ENCODE results near the gene IQCF2. TPM values are rescaled to one million over a fixed set of nuclear protein-coding genes. Genes with fewer than 3 reads are reported as not detected.
"Not testable (repeated sequence)": the region's sequence is repeated elsewhere in the genome, so short reads cannot be mapped to it uniquely, and the experiment has no call there.

Gene IQCF2
- polyA plus RNA-seq, 1 donor from 2014 or later: not detected

DNA sequence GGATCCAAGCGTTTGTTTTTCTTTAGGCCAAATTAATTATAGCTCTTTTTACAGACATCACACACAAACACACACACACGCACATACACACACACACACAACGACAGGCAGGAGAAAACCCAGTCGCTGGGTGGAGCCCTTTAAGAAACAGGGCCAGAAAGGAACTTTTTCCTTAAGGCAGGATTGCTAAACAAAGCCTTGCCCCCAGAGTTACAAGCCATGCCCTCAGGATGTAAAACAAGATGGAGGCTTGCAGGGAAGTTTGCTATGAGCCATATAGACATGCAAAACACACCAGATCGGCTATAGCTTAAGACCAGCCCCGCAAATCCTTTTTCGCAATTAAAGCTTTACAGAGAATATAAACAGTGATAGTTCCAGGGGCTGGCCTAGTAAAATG lies 16.3 kb upstream of the IQCF2 start:
- H3K9ac ChIP-seq (ENCODE audit: low read length): no peak overlapping the region
- H3F3A ChIP-seq (ENCODE audit: insufficient read depth, low read length, poor library complexity, severe bottlenecking): no peaks in the 10 kb centered on the region
- H3K9me2 ChIP-seq (ENCODE audit: insufficient read depth, low read length): no peaks in the 10 kb centered on the region
- no peaks in the 10 kb centered on the region for H3K27me3 ChIP-seq (ENCODE audit: insufficient read depth, low read depth, low read length)
- H3K79me2 ChIP-seq (replicated peaks; ENCODE audit: insufficient read depth, low read length): no peaks in the 10 kb centered on the region
- H4K20me1 ChIP-seq (ENCODE audit: insufficient read depth): no peaks in the 10 kb centered on the region
- no peak overlapping the region for H2AFZ ChIP-seq (ENCODE audit: low read depth, low read length)
- no peak overlapping the region for H3K27ac ChIP-seq (ENCODE audit: low read length)
- H3K4me2 ChIP-seq (ENCODE audit: low read length): no peak overlapping the region
- H3K9me3 ChIP-seq (ENCODE audit: low read length): peaks cover 3% of the 10 kb centered on the region
- H3K4me3 ChIP-seq (ENCODE audit: low read length): no peak overlapping the region
- TF ChIP-seq, protein P1, sequence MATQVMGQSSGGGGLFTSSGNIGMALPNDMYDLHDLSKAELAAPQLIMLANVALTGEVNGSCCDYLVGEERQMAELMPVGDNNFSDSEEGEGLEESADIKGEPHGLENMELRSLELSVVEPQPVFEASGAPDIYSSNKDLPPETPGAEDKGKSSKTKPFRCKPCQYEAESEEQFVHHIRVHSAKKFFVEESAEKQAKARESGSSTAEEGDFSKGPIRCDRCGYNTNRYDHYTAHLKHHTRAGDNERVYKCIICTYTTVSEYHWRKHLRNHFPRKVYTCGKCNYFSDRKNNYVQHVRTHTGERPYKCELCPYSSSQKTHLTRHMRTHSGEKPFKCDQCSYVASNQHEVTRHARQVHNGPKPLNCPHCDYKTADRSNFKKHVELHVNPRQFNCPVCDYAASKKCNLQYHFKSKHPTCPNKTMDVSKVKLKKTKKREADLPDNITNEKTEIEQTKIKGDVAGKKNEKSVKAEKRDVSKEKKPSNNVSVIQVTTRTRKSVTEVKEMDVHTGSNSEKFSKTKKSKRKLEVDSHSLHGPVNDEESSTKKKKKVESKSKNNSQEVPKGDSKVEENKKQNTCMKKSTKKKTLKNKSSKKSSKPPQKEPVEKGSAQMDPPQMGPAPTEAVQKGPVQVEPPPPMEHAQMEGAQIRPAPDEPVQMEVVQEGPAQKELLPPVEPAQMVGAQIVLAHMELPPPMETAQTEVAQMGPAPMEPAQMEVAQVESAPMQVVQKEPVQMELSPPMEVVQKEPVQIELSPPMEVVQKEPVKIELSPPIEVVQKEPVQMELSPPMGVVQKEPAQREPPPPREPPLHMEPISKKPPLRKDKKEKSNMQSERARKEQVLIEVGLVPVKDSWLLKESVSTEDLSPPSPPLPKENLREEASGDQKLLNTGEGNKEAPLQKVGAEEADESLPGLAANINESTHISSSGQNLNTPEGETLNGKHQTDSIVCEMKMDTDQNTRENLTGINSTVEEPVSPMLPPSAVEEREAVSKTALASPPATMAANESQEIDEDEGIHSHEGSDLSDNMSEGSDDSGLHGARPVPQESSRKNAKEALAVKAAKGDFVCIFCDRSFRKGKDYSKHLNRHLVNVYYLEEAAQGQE (IDR thresholded peaks at IDR 0.05; ENCODE audit: borderline replicate concordance): no peak
- TF ChIP-seq EZH2 (IDR thresholded peaks at IDR 0.05; ENCODE audit: borderline replicate concordance, insufficient read depth, low read length, poor library complexity, severe bottlenecking) (no peak), POLR2AphosphoS5 (IDR thresholded peaks at IDR 0.05) (no peak), RAD21 (conservative IDR thresholded peaks at IDR 0.05) (no peak), EP300 (conservative IDR thresholded peaks at IDR 0.05; ENCODE audit: poor library complexity, severe bottlenecking) (no peak), TAF1 (IDR thresholded peaks at IDR 0.05; ENCODE audit: low read depth) (no peak), SMC3 (conservative IDR thresholded peaks at IDR 0.05; ENCODE audit: poor library complexity) (no peak), MXI1 (conservative IDR thresholded peaks at IDR 0.05; ENCODE audit: poor library complexity, severe bottlenecking) (no peak)
- TF ChIP-seq, protein P2, sequence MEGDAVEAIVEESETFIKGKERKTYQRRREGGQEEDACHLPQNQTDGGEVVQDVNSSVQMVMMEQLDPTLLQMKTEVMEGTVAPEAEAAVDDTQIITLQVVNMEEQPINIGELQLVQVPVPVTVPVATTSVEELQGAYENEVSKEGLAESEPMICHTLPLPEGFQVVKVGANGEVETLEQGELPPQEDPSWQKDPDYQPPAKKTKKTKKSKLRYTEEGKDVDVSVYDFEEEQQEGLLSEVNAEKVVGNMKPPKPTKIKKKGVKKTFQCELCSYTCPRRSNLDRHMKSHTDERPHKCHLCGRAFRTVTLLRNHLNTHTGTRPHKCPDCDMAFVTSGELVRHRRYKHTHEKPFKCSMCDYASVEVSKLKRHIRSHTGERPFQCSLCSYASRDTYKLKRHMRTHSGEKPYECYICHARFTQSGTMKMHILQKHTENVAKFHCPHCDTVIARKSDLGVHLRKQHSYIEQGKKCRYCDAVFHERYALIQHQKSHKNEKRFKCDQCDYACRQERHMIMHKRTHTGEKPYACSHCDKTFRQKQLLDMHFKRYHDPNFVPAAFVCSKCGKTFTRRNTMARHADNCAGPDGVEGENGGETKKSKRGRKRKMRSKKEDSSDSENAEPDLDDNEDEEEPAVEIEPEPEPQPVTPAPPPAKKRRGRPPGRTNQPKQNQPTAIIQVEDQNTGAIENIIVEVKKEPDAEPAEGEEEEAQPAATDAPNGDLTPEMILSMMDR (IDR thresholded peaks at IDR 0.05; ENCODE audit: poor library complexity, severe bottlenecking): no peak
- H3K36me3 ChIP-seq (ENCODE audit: insufficient read depth, low read length): no peaks in the 10 kb centered on the region

DNA sequence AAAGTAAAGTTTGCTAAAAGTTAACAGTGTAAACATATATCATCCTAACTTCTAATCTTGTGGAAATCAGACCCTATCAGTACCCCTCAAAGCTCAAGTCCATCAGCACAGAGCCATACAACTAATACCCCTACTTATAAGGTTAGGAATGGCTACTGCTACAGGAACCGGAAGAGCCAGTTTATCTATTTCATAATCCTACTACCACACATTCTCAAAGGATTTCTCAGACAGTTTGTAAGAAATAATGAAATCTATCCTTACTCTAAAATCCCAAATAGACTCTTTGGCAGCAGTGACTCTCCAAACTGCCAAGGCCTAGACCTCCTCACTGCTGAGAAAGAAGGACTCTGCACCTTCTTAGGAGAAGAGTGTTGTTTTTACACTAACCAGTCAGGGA lies 6.0 kb upstream of the IQCF2 start:
- H3K9ac ChIP-seq (ENCODE audit: low read length); H3K4me3 ChIP-seq (ENCODE audit: low read length); H3K4me2 ChIP-seq (ENCODE audit: low read length); H3K27ac ChIP-seq (ENCODE audit: low read length); H3K27me3 ChIP-seq (ENCODE audit: insufficient read depth, low read depth, low read length); H2AFZ ChIP-seq (ENCODE audit: low read depth, low read length); H3K36me3 ChIP-seq (ENCODE audit: insufficient read depth, low read length); H3F3A ChIP-seq (ENCODE audit: insufficient read depth, low read length, poor library complexity, severe bottlenecking); H3K9me3 ChIP-seq (ENCODE audit: low read length); H3K79me2 ChIP-seq (replicated peaks; ENCODE audit: insufficient read depth, low read length); H3K9me2 ChIP-seq (ENCODE audit: insufficient read depth, low read length); H4K20me1 ChIP-seq (ENCODE audit: insufficient read depth): not testable (repeated sequence)

DNA sequence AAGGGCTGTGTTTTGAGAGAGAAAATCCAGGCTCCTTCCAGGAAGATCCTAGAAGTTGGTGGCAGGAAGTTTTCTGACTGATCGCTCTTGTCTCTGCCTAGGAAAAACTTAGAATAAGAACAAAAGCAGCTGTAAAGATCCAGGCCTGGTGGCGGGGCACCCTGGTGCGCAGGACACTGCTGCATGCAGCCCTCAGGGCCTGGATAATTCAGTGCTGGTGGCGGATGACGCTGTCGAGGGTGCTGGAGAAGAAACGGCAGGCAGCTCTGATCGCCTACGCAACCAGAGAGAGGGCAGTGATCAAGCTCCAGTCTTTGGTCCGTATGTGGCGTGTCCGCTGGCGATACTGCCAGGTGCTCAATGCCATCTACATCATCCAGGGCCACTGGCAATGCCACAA lies 1.5 kb downstream of the IQCF2 start:
- no peak for TF ChIP-seq MXI1 (conservative IDR thresholded peaks at IDR 0.05; ENCODE audit: poor library complexity, severe bottlenecking)
- TF ChIP-seq RAD21 (conservative IDR thresholded peaks at IDR 0.05): no peak

DNA sequence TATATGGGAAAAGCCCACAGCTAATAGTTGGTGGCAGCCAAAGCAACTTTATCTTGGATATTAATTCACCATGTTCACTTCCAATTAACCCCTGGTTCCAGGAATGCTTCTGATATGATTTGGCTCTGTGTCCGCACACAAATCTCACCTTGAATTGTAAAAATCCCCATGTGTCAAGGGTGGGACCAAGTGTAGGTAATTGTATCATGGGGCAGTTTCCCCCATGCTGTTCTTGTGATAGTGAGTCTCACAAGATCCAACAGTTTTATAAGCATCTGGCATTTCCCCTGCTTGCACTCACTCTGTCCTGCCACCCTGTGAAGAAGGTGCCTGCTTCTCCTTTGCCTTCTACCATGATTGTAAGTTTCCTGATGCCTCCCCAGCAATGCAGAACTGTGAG lies 7.5 kb downstream of the IQCF2 start:
- H3K9me2 ChIP-seq (ENCODE audit: insufficient read depth, low read length); H3K9me3 ChIP-seq (ENCODE audit: low read length); H3K4me2 ChIP-seq (ENCODE audit: low read length); H3K36me3 ChIP-seq (ENCODE audit: insufficient read depth, low read length); H3K27me3 ChIP-seq (ENCODE audit: insufficient read depth, low read depth, low read length); H3K9ac ChIP-seq (ENCODE audit: low read length); H3K27ac ChIP-seq (ENCODE audit: low read length); H3F3A ChIP-seq (ENCODE audit: insufficient read depth, low read length, poor library complexity, severe bottlenecking); H3K4me3 ChIP-seq (ENCODE audit: low read length); H2AFZ ChIP-seq (ENCODE audit: low read depth, low read length); H4K20me1 ChIP-seq (ENCODE audit: insufficient read depth); H3K79me2 ChIP-seq (replicated peaks; ENCODE audit: insufficient read depth, low read length): not testable (repeated sequence)

More for the DNA sequence above, 1.5 kb downstream of the IQCF2 start:
- no peaks in the 10 kb centered on the region for H3K27me3 ChIP-seq (ENCODE audit: insufficient read depth, low read depth, low read length)
- no peaks in the 10 kb centered on the region for H4K20me1 ChIP-seq (ENCODE audit: insufficient read depth)
- no peak overlapping the region for H3K4me2 ChIP-seq (ENCODE audit: low read length)
- H3K9me2 ChIP-seq (ENCODE audit: insufficient read depth, low read length): no peaks in the 10 kb centered on the region
- no peak overlapping the region for H2AFZ ChIP-seq (ENCODE audit: low read depth, low read length)
- no peak overlapping the region for H3K9ac ChIP-seq (ENCODE audit: low read length)
- H3K9me3 ChIP-seq (ENCODE audit: low read length): no peaks in the 10 kb centered on the region
- no peak overlapping the region for H3K27ac ChIP-seq (ENCODE audit: low read length)
- H3K4me3 ChIP-seq (ENCODE audit: low read length): no peak overlapping the region
- no peaks in the 10 kb centered on the region for H3K36me3 ChIP-seq (ENCODE audit: insufficient read depth, low read length)
- H3K79me2 ChIP-seq (replicated peaks; ENCODE audit: insufficient read depth, low read length): no peaks in the 10 kb centered on the region
- no peaks in the 10 kb centered on the region for H3F3A ChIP-seq (ENCODE audit: insufficient read depth, low read length, poor library complexity, severe bottlenecking)
